Lung (tissue), 12 donors: Measurements from ENCODE around the gene MMP2. TPM values are rescaled to one million over a fixed set of nuclear protein-coding genes. Genes with fewer than 3 reads are reported as not detected.
A peak's percentile ranks its signal among the peaks of the same experiment; 100 is the strongest.

Experiments used
- ATAC-seq: fragments of 200-7000 bp; cut with Tn5 transposase; one replicate; pipeline ENCODE4 v1.9.1; 2020; ENCODE audit warnings: moderate number of reproducible peaks; ENCODE audit not compliant: insufficient read depth, low FRiP score
- DNase-seq, 3 donors: peaks; one replicate each; pipeline ENCODE4 v3.0.0-alpha.2; 2013 to 2017
- H3K27ac ChIP-seq, 2 donors: one replicate each; pipeline ENCODE4 v1.5.1; 2013; ENCODE audit warnings: mild to moderate bottlenecking in 2 of 2, moderate library complexity in 2 of 2, control low read depth in 1 of 2, inconsistent platforms in 1 of 2, low read depth in 1 of 2, low read length in 1 of 2
- H3K27me3 ChIP-seq, 3 donors: one replicate each; pipeline ENCODE4 v1.5.1; 2013; ENCODE audit warnings: low read length in 2 of 3; ENCODE audit not compliant: control insufficient read depth in 3 of 3, insufficient read depth in 3 of 3
- H3K36me3 ChIP-seq, 4 donors: one replicate each; pipeline ENCODE4 v1.5.1; 2013; ENCODE audit warnings: low read length in 4 of 4, mild to moderate bottlenecking in 1 of 4, moderate library complexity in 1 of 4; ENCODE audit not compliant: control insufficient read depth in 4 of 4, insufficient read depth in 4 of 4
- H3K4me1 ChIP-seq, 5 donors: one replicate each; pipeline ENCODE4 v1.5.1; 2013; ENCODE audit warnings: low read length in 5 of 5, mild to moderate bottlenecking in 2 of 5, moderate library complexity in 1 of 5; ENCODE audit not compliant: control insufficient read depth in 5 of 5, insufficient read depth in 5 of 5
- H3K4me3 ChIP-seq: one replicate; pipeline ENCODE4 v1.5.1; 2013; ENCODE audit warnings: mild to moderate bottlenecking, control low read depth, moderate library complexity
- H3K9ac ChIP-seq, 2 donors: one replicate each; pipeline ENCODE4 v1.5.1; 2013; ENCODE audit warnings: low read length in 2 of 2, control low read depth in 1 of 2; ENCODE audit not compliant: insufficient read depth in 1 of 2
- H3K9me3 ChIP-seq, 4 donors: one replicate each; pipeline ENCODE4 v1.5.1; 2013; ENCODE audit warnings: low read length in 3 of 4, mild to moderate bottlenecking in 1 of 4, moderate library complexity in 1 of 4; ENCODE audit not compliant: control insufficient read depth in 4 of 4, insufficient read depth in 3 of 4
- CTCF ChIP-seq: IDR thresholded peaks from 2 replicates; pipeline ENCODE4 v1.5.1; 2012; ENCODE audit warnings: mild to moderate bottlenecking; ENCODE audit errors: control extremely low read depth, extremely low read depth
- WGBS, 2 donors: extraction: QIAGEN DNeasy Blood & Tissue Kit; methylation state at CpG; one replicate each; pipeline ENCODE4 v1.1.7; 2013; 5-methylcytosine and 5-hydroxymethylcytosine counted together
- polyA plus RNA-seq, 2 donors: library from polyadenylated mRNA; stranded (reverse); fragments of 200-250 nt; gene quantifications; one replicate each; pipeline ENCODE4 v1.2.1, GENCODE V29; 2013
- total RNA-seq, 2 donors: library from RNA; depleted of rRNA in 1 of 2; stranded (reverse); fragments of >200 nt in 1 of 2; gene quantifications; one replicate each; pipeline ENCODE4 v1.2.1, GENCODE V29; 2014 to 2021
- donor health status: control.
- donor health status: control.
- donor health status: Bipolar disorder and iron deficiency.
- donor health status: healthy.
- donor health status: DM: yes; HTN: yes; CAD: no.

The MMP2 gene
- total and polyA plus RNA-seq, 4 donors = 41.9 to 291 (median 169) TPM

- peak; percentile 95 to 99 (median 98) for DNase-seq
- peak; percentile 65 for ATAC-seq
- peaks cover 0 to 70% (median 25%) of the 10 kb centered on the region in 4 donors for H3K36me3 ChIP-seq
- no peak overlapping the region for H3K4me3 ChIP-seq
- 42 to 77% methylated on average over 13 of the region's 13 CpGs for WGBS, 2 donors
- H3K4me1 ChIP-seq = peaks cover 0 to 59% (median 34%) of the 10 kb centered on the region in 5 donors
- TF ChIP-seq CTCF = no peak
- H3K27ac ChIP-seq = no peak overlapping the region
- H3K9me3 ChIP-seq = no peaks in the 10 kb centered on the region
- no peaks in the 10 kb centered on the region for H3K27me3 ChIP-seq
- no peak overlapping the region for H3K9ac ChIP-seq
Observed at GRCh38 chr16:55502801-55503366, 23.9 kb downstream of the MMP2 start.

GRCh38 chr16:55503726-55504550 is 24.9 kb downstream of the MMP2 start:
- H3K27me3 ChIP-seq = no peaks in the 10 kb centered on the region
- no peak overlapping the region for H3K4me3 ChIP-seq
- peak overlapping the region in 1 of 2 donors; percentile 20 for H3K27ac ChIP-seq
- H3K4me1 ChIP-seq = peaks cover 0 to 55% (median 34%) of the 10 kb centered on the region in 5 donors
- H3K36me3 ChIP-seq = peaks cover 0 to 69% (median 27%) of the 10 kb centered on the region in 4 donors
- H3K9ac ChIP-seq = no peak overlapping the region
- H3K9me3 ChIP-seq = no peaks in the 10 kb centered on the region
- 91 to 92% methylated on average over 8 of the region's 8 CpGs for WGBS, 2 donors
- DNase-seq = peak in 2 of 3 donors; percentile 81 to 87
- ATAC-seq = no peak
- no peak for TF ChIP-seq CTCF

GRCh38 chr16:55505333-55506015 is 26.5 kb downstream of the MMP2 start:
- no peak for ATAC-seq
- peaks cover 0 to 47% (median 20%) of the 10 kb centered on the region in 5 donors for H3K4me1 ChIP-seq
- 93 to 99% methylated on average over 10 of the region's 10 CpGs for WGBS, 2 donors
- H3K36me3 ChIP-seq = peaks cover 0 to 58% (median 26%) of the 10 kb centered on the region in 4 donors
- DNase-seq = no peak
- H3K27ac ChIP-seq = no peak overlapping the region
- no peak overlapping the region for H3K9ac ChIP-seq
- no peak overlapping the region for H3K4me3 ChIP-seq
- TF ChIP-seq CTCF = no peak
- no peaks in the 10 kb centered on the region for H3K9me3 ChIP-seq
- H3K27me3 ChIP-seq = no peaks in the 10 kb centered on the region
